GM12878 (cell line): ENCODE results near the gene ADK. TPM values are rescaled to one million over a fixed set of nuclear protein-coding genes. Genes with fewer than 3 reads are reported as not detected.

ENCODE experiments used
- ATAC-seq: fragments of 200-7000 bp; cut with Tn5 transposase; 3 replicates; pipeline ENCODE4 v1.9.1; 2020; ENCODE audit warnings: mild to moderate bottlenecking, moderate library complexity
- BruUV-seq: library from RNA; stranded (reverse); fragments of 400-500 nt; replicated peaks from 2 replicates; lab custom pipeline; 2021; lab: Mats Ljungman, UMichigan
- CTCF ChIA-PET: fragments of 300-600 bp; sonication (Branson Sonifier 250); formaldehyde crosslinking; extraction: SDS; loops from one replicate; lab custom pipeline; 2021; ENCODE audit warnings: inconsistent platforms; lab: Yijun Ruan, JAX
- POLR2A ChIA-PET: fragments of 350-600 bp; formaldehyde crosslinking; extraction: SDS; loops from one replicate; lab custom pipeline; 2021; ENCODE audit warnings: inconsistent platforms; lab: Charles Lee
- RAD21 ChIA-PET: fragments of 300-600 bp; sonication (Branson Sonifier 250); formaldehyde crosslinking; loops from one replicate; lab custom pipeline; 2023; ENCODE audit warnings: antibody characterized with exemption; ENCODE audit not compliant: unreplicated experiment; lab: Charles Lee
- SMC1A ChIA-PET: fragments of 300-600 bp; sonication (Branson Sonifier 250); formaldehyde crosslinking; loops from one replicate; lab custom pipeline; 2023; ENCODE audit not compliant: unreplicated experiment, uncharacterized antibody; lab: Charles Lee
- DNase-seq: peaks from one replicate; pipeline ENCODE4 v3.0.0-alpha.2; 2011; ENCODE audit warnings: low read depth, low spot score
- FAIRE-seq: peaks from 3 replicates; lab custom pipeline; 2011; peaks lifted over from hg19 to GRCh38; lab: Jason Lieb, UNC
- H2AFZ ChIP-seq: 2 replicates; pipeline ENCODE4 v1.6.0; 2011; ENCODE audit warnings: low read depth, low read length, control low read depth; ENCODE audit not compliant: control insufficient read depth
- H3K27ac ChIP-seq: 2 replicates; pipeline ENCODE4 v1.5.1; 2011; ENCODE audit warnings: control low read depth; ENCODE audit not compliant: control insufficient read depth, insufficient read depth
- H3K27me3 ChIP-seq, 2 experiments: replicated peaks in 1 of 2; 2 replicates each; pipeline versions ENCODE4 v1.6.0 to v1.6.1; 2011; ENCODE audit warnings: low read length in 1 of 2; ENCODE audit not compliant: control insufficient read depth in 2 of 2, insufficient read depth in 2 of 2
- H3K36me3 ChIP-seq, 2 experiments: 2 replicates each; pipeline ENCODE4 v1.5.1; 2011; ENCODE audit warnings: low read length in 1 of 2; ENCODE audit not compliant: control insufficient read depth in 2 of 2, insufficient read depth in 2 of 2
- H3K4me1 ChIP-seq: 2 replicates; pipeline ENCODE4 v1.6.1; 2011; ENCODE audit warnings: mild to moderate bottlenecking, low read length, moderate library complexity, mixed read lengths; ENCODE audit not compliant: control insufficient read depth, insufficient read depth
- H3K4me2 ChIP-seq: 2 replicates; pipeline ENCODE4 v1.6.0; 2011; ENCODE audit warnings: control low read depth; ENCODE audit not compliant: control insufficient read depth, insufficient read depth
- H3K4me3 ChIP-seq: fragments of 200-600 bp; sonication (generic); 2 replicates; pipeline ENCODE4 v1.5.1; 2016
- H3K79me2 ChIP-seq: 2 replicates; pipeline ENCODE4 v1.6.0; 2011; ENCODE audit warnings: low read length; ENCODE audit not compliant: control insufficient read depth, insufficient read depth
- H3K9ac ChIP-seq: 2 replicates; pipeline ENCODE4 v1.8.0; 2011; ENCODE audit warnings: low read length, control low read depth, mixed read lengths; ENCODE audit not compliant: control insufficient read depth, insufficient read depth
- H3K9me3 ChIP-seq: replicated peaks from 3 replicates; pipeline ENCODE4 v1.5.1; 2011; ENCODE audit warnings: mild to moderate bottlenecking, low read length; ENCODE audit not compliant: control insufficient read depth, insufficient read depth
- H4K20me1 ChIP-seq: 2 replicates; pipeline ENCODE4 v1.6.0; 2011; ENCODE audit not compliant: control insufficient read depth, insufficient read depth
- CUX1 ChIP-seq: IDR thresholded peaks from 2 replicates; pipeline ENCODE4 v1.6.1; 2012; ENCODE audit warnings: improper control_type of control experiment, low read depth, low read length; ENCODE audit not compliant: insufficient replicate concordance
- EED ChIP-seq: sonication (generic); IDR thresholded peaks from 2 replicates; pipeline ENCODE4 v1.6.1; 2016; ENCODE audit warnings: antibody characterized with exemption, low read depth
- EP300 ChIP-seq, 2 experiments: fragments of 150-350 bp in 1 of 2; IDR thresholded peaks; 2 replicates each; pipeline ENCODE4 v1.6.1; 2011 to 2012; ENCODE audit warnings: low read depth in 2 of 2, low read length in 2 of 2, borderline replicate concordance in 1 of 2, improper control_type of control experiment in 1 of 2, inconsistent platforms in 1 of 2; ENCODE audit not compliant: control insufficient read depth in 1 of 2
- FOS ChIP-seq: IDR thresholded peaks from 3 replicates; pipeline ENCODE4 v1.6.1; 2011; ENCODE audit warnings: borderline replicate concordance; ENCODE audit not compliant: insufficient read length; ENCODE audit errors: extremely low read depth
- JUND ChIP-seq: IDR thresholded peaks from 2 replicates; pipeline ENCODE4 v1.6.1; 2012; ENCODE audit warnings: low read depth, mild to moderate bottlenecking, low read length, improper control_type of control experiment, moderate library complexity
- MEF2B ChIP-seq: fragments of 450-650 bp; IDR thresholded peaks from 2 replicates; pipeline ENCODE4 v1.6.1; 2018; ENCODE audit warnings: mild to moderate bottlenecking, moderate library complexity; ENCODE audit not compliant: partially characterized antibody, poor library complexity, severe bottlenecking
- POLR2A ChIP-seq: IDR thresholded peaks from 2 replicates; pipeline ENCODE4 v1.6.1; 2011; ENCODE audit warnings: low read depth, mild to moderate bottlenecking, low read length
- SIX5 ChIP-seq: IDR thresholded peaks from 2 replicates; pipeline ENCODE4 v1.6.1; 2011; ENCODE audit warnings: mild to moderate bottlenecking, low read depth, low read length, moderate library complexity; ENCODE audit not compliant: severe bottlenecking
- STAT3 ChIP-seq: IDR thresholded peaks from 2 replicates; pipeline ENCODE4 v1.6.1; 2011; ENCODE audit warnings: low read depth, low read length, improper control_type of control experiment
- ZSCAN29 ChIP-seq: fragments of 450-650 bp; IDR thresholded peaks from 2 replicates; pipeline ENCODE4 v1.6.1; 2017; ENCODE audit warnings: mild to moderate bottlenecking, moderate library complexity
- WGBS: methylation state at CpG from one replicate; pipeline ENCODE4 v1.1.6; 2016; ENCODE audit warnings: low lambda C conversion rate; ENCODE audit not compliant: insufficient replicate concordance, insufficient coverage; ENCODE audit errors: missing lambda C conversion rate; 5-methylcytosine and 5-hydroxymethylcytosine counted together
- in situ Hi-C: fragments of 300-500 bp; cut with MboI; formaldehyde crosslinking; loops from 9 replicates; pipeline ENCODE4 v1.14.3; 2018; ENCODE audit warnings: mixed read lengths
- intact Hi-C: fragments of 100-400 bp; cut with micrococcal nuclease; formaldehyde crosslinking; loops from one replicate; pipeline ENCODE4 v1.14.2; 2022; ENCODE audit not compliant: unreplicated experiment
- polyA plus RNA-seq, 11 experiments: library from polyadenylated mRNA; depleted of rRNA in 4 of 11; unstranded in 6 of 11; stranded (reverse) in 5 of 11; fragments of >200 nt; fragmentation: Nextera tagmentation in 4 of 11; fragmentation: Illumina TruSeq in 1 of 11; extraction: Ambion mirVana in 4 of 11; extraction: Trizol in 1 of 11; gene quantifications; 1 replicate in 1 of 11; 2 replicates in 10 of 11; pipeline versions ENCODE4 v1.2.1 to v1.2.3, GENCODE V29; 2011 to 2016; ENCODE audit warnings: inconsistent platforms in 2 of 11, missing spikeins in 2 of 11, low read depth in 1 of 11
- total RNA-seq, 4 experiments: library from RNA; depleted of rRNA in 3 of 4; stranded (reverse); fragments of >200 nt in 3 of 4; fragmentation: Illumina TruSeq in 1 of 4; extraction: Trizol in 1 of 4; gene quantifications; 2 replicates each; pipeline versions ENCODE4 v1.2.1 to v1.2.3, GENCODE V29; 2013 to 2021

The ADK gene
- total and polyA plus RNA-seq, 10 of the 15 experiments (the other 5 are each of a cell fraction or from before 2014, with no cell fraction given): 42.0 to 151 (median 81.6) TPM

- H3K4me2 ChIP-seq: no peak overlapping the region
Measured at GRCh38 chr10:74145133-74145532, 5.9 kb upstream of the ADK start.

More at GRCh38 chr10:74145133-74145532, 5.9 kb upstream of the ADK start:
- WGBS: 97% methylated on average over 2 of the region's 2 CpGs
- H3K9me3 ChIP-seq: no peaks in the 10 kb centered on the region; the same call in 2 of the 3 replicates
- H4K20me1 ChIP-seq: no peaks in the 10 kb centered on the region
- in situ Hi-C loops: no loop called here
- no peak overlapping the region for H2AFZ ChIP-seq
- FAIRE-seq: no peak
- H3K79me2 ChIP-seq: peaks cover 57% of the 10 kb centered on the region
- BruUV-seq: no TSS peak
- RAD21 ChIA-PET: interaction anchor here (1.0 kb wide), 1 partner anchor 20 kb away, joined by 3 read pairs; no protein-coding TSS in a partner anchor
- TF ChIP-seq SIX5 (no peak), EP300 (IDR thresholded peaks at IDR 0.05; ENCODE audit: borderline replicate concordance in 1 of 2, control insufficient read depth in 1 of 2, low read depth in 2 of 2, low read length in 2 of 2) (no peak), MEF2B (no peak), ZSCAN29 (no peak), CUX1 (no peak), POLR2A (no peak), FOS (no peak), JUND (no peak), STAT3 (no peak), EED (no peak)
- TF ChIP-seq, all 136 proteins: peak for 0
- H3K27ac ChIP-seq: no peak overlapping the region
- POLR2A ChIA-PET: interaction anchor here (0.6 kb wide), 1 partner anchor 881 kb away, joined by 4 read pairs; no protein-coding TSS in a partner anchor
- CTCF ChIA-PET: interaction anchor here (0.6 to 1.5 kb wide), 7 partner anchors 9 to 779 kb away, joined by 3 to 6 read pairs (median 3); no protein-coding TSS in a partner anchor
- H3K4me1 ChIP-seq: peaks cover 5% of the 10 kb centered on the region; the same call in 1 of the 2 replicates
- intact Hi-C loops: no loop called here
- no peak for ATAC-seq
- H3K36me3 ChIP-seq: peaks cover 0 to 2% of the 10 kb centered on the region in 2 experiments; a peak in 2 of 4 replicates
- H3K27me3 ChIP-seq: no peaks in the 10 kb centered on the region
- no peak overlapping the region for H3K4me3 ChIP-seq
- DNase-seq: no peak
- H3K9ac ChIP-seq: no peak overlapping the region
- SMC1A ChIA-PET: interaction anchor here (0.7 to 1.9 kb wide), 18 partner anchors 10 to 99 kb away, joined by 3 to 8 read pairs (median 3); no protein-coding TSS in a partner anchor
